HepG2 (cell line): ENCODE measurements around the gene TOM1L2. TPM values are rescaled to one million over a fixed set of nuclear protein-coding genes. Genes with fewer than 3 reads are reported as not detected.

Source experiments
- CBX1 ChIP-seq: IDR thresholded peaks from one replicate; pipeline ENCODE4 v1.6.1; 2016; ENCODE audit warnings: antibody characterized with exemption, low read depth
- EP300 ChIP-seq, 3 experiments: sonication (generic) in 1 of 3; formaldehyde crosslinking in 1 of 3; IDR thresholded peaks; 2 replicates each; pipeline versions ENCODE4 v1.5.1 to v1.6.1; 2011 to 2020; ENCODE audit warnings: low read depth in 2 of 3, low read length in 2 of 3, borderline replicate concordance in 1 of 3, improper control_type of control experiment in 1 of 3, mild to moderate bottlenecking in 1 of 3, missing genetic modification reagents in 1 of 3, moderate library complexity in 1 of 3
- FOXJ3 ChIP-seq: sonication (generic); formaldehyde crosslinking; IDR thresholded peaks from 2 replicates; pipeline ENCODE4 v1.4.0; 2020; ENCODE audit warnings: missing genetic modification reagents, mild to moderate bottlenecking, borderline replicate concordance
- FOXO1 ChIP-seq: sonication (generic); formaldehyde crosslinking; IDR thresholded peaks from 2 replicates; pipeline ENCODE4 v1.4.0; 2020; ENCODE audit warnings: missing genetic modification reagents
- GABPB1 ChIP-seq: IDR thresholded peaks from 2 replicates; pipeline ENCODE4 v1.6.1; 2016; ENCODE audit warnings: mild to moderate bottlenecking, missing genetic modification reagents, moderate library complexity, missing compliant biosample characterization
- HHEX ChIP-seq: IDR thresholded peaks from 2 replicates; pipeline ENCODE4 v1.6.1; 2016; ENCODE audit warnings: control low read depth
- HNF4G ChIP-seq, 2 experiments: sonication (generic) in 1 of 2; formaldehyde crosslinking in 1 of 2; IDR thresholded peaks; 2 replicates each; pipeline versions ENCODE4 v1.4.0 to v1.6.1; 2011 to 2020; ENCODE audit warnings: borderline replicate concordance in 2 of 2, low read depth in 2 of 2, mild to moderate bottlenecking in 2 of 2, low read length in 1 of 2, missing genetic modification reagents in 1 of 2, moderate library complexity in 1 of 2
- KDM4B ChIP-seq: sonication (generic); formaldehyde crosslinking; IDR thresholded peaks from 2 replicates; pipeline ENCODE4 v1.4.0; 2020; ENCODE audit warnings: missing genetic modification reagents
- NFE2 ChIP-seq: sonication (generic); formaldehyde crosslinking; IDR thresholded peaks from 2 replicates; pipeline ENCODE4 v1.4.0; 2020; ENCODE audit warnings: missing genetic modification reagents
- PLRG1 ChIP-seq: fragments of 450-650 bp; conservative IDR thresholded peaks from 2 replicates; pipeline ENCODE4 v1.6.1; 2016
- RELA ChIP-seq: sonication (generic); formaldehyde crosslinking; IDR thresholded peaks from 2 replicates; pipeline ENCODE4 v1.4.0; 2020; ENCODE audit warnings: missing genetic modification reagents
- SMAD1 ChIP-seq: sonication (generic); formaldehyde crosslinking; IDR thresholded peaks from 2 replicates; pipeline ENCODE4 v1.4.0; 2020; ENCODE audit warnings: missing genetic modification reagents, low read depth, mild to moderate bottlenecking, borderline replicate concordance
- SMARCC2 ChIP-seq: fragments of 450-650 bp; IDR thresholded peaks from 2 replicates; pipeline ENCODE4 v1.6.1; 2017; ENCODE audit warnings: antibody characterized with exemption, mild to moderate bottlenecking
- ZNF138 ChIP-seq: sonication (generic); formaldehyde crosslinking; IDR thresholded peaks from 2 replicates; pipeline ENCODE4 v1.5.0; 2020; ENCODE audit warnings: mild to moderate bottlenecking, low read depth, missing genetic modification reagents
- ZNF180 ChIP-seq: sonication (generic); formaldehyde crosslinking; IDR thresholded peaks from 2 replicates; pipeline ENCODE4 v1.4.0; 2020; ENCODE audit warnings: low read depth, missing genetic modification reagents, borderline replicate concordance
- ZNF329 ChIP-seq: sonication (generic); formaldehyde crosslinking; IDR thresholded peaks from 2 replicates; pipeline ENCODE4 v1.9.0; 2021; ENCODE audit warnings: low read depth, mild to moderate bottlenecking, missing genetic modification reagents
- ZNF343 ChIP-seq: sonication (generic); formaldehyde crosslinking; IDR thresholded peaks from 2 replicates; pipeline ENCODE4 v1.4.0; 2020; ENCODE audit warnings: mild to moderate bottlenecking, missing genetic modification reagents
- ZNF629 ChIP-seq: sonication (generic); formaldehyde crosslinking; conservative IDR thresholded peaks from 2 replicates; pipeline ENCODE4 v1.5.0; 2020; ENCODE audit warnings: missing genetic modification reagents
- ZSCAN29 ChIP-seq: sonication (generic); formaldehyde crosslinking; conservative IDR thresholded peaks from 2 replicates; pipeline ENCODE4 v1.4.0; 2020; ENCODE audit warnings: mild to moderate bottlenecking, missing genetic modification reagents
- polyA plus RNA-seq, 8 experiments: library from polyadenylated mRNA; depleted of rRNA in 3 of 8; stranded (reverse) in 7 of 8; unstranded in 1 of 8; fragments of >200 nt; fragmentation: Illumina TruSeq in 4 of 8; extraction: Trizol in 4 of 8; gene quantifications; 2 replicates each; pipeline versions ENCODE4 v1.2.1 to v1.2.3, GENCODE V29; 2011 to 2016; ENCODE audit warnings: low read depth in 4 of 8, missing spikeins in 1 of 8, mixed read lengths in 1 of 8; ENCODE audit not compliant: insufficient read depth in 1 of 8
- total RNA-seq, 5 experiments: library from RNA; depleted of rRNA; stranded (reverse); fragments of >200 nt; fragmentation: Illumina TruSeq; extraction: Trizol; gene quantifications; 2 replicates each; pipeline ENCODE4 v1.2.3, GENCODE V29; 2016; ENCODE audit warnings: low read depth in 1 of 5
- TF ChIP-seq, protein P1 (sequence below): sonication (generic); formaldehyde crosslinking; IDR thresholded peaks from 2 replicates; pipeline ENCODE4 v1.4.0; 2020; ENCODE audit warnings: missing genetic modification reagents
- TF ChIP-seq, protein P2 (sequence below): IDR thresholded peaks from 2 replicates; pipeline ENCODE4 v1.6.1; 2018; ENCODE audit warnings: missing genetic modification reagents
- TF ChIP-seq, protein P3 (sequence below): sonication (generic); formaldehyde crosslinking; IDR thresholded peaks from 2 replicates; pipeline ENCODE4 v1.4.0; 2020; ENCODE audit warnings: missing genetic modification reagents
- TF ChIP-seq, protein P4 (sequence below): fragments of 450-650 bp; IDR thresholded peaks from 2 replicates; pipeline ENCODE4 v1.6.1; 2016

TOM1L2 gene
- total and polyA plus RNA-seq, 2 of the 13 experiments (the other 11 are each of a cell fraction or from before 2014, with no cell fraction given): 4.7 to 7.4 TPM

DNA sequence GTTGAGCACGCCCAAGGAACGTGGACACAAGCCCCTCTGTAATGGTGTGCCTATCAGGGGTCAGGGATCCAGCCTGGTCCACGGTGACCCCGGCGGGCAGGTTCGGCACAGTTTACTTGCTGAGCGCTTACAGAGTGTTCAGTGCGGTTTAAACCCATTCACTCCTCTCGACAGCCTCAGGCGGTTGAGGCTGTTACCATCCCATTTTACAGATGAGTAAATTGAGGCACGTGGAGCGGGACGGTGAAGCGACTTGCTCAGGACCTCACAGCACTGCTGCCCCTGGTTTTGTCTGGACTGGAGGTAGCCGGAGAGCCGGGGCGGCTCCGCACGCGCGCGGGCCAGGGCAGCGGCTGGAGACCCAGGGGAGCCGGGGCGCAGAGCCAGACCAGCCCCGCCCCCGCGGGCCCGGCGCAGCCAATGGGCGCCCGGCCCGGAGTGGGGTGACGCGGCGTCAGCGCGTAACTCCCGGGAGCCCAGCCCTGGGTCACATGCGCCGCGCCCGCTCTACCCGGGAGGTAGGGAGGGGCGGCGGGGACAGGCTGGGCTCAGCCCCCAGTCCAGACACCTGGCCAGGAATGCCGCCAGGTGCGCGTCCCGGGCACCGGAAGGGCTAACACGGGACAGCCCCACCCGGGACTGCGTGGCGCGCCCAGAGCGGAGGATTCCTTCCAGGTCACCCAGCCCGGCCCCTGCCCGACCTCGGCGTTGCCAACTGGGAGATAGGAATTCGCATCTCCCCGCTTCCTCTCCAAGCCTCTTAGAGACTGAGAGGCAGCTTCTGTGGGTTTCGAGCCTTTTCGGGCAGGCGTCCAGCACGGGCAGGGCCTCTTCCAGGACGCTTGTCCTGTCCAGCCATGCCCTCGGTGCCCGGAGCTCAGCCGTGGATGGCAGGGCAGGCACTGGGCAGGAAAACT, 132.2 kb downstream of the TOM1L2 start (continued):
- TF ChIP-seq, protein P1, sequence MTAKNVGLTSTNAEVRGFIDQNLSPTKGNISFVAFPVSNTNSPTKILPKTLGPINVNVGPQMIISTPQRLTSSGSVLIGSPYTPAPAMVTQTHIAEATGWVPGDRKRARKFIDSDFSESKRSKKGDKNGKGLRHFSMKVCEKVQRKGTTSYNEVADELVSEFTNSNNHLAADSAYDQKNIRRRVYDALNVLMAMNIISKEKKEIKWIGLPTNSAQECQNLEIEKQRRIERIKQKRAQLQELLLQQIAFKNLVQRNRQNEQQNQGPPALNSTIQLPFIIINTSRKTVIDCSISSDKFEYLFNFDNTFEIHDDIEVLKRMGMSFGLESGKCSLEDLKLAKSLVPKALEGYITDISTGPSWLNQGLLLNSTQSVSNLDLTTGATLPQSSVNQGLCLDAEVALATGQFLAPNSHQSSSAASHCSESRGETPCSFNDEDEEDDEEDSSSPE (CRISPR knock-in tag): peak; percentile 39
- peak in 1 of 2 experiments; percentile 37; a peak in 2 of 4 replicates for TF ChIP-seq EP300 (IDR thresholded peaks at IDR 0.05; ENCODE audit: low read depth in 2 of 2, low read length in 2 of 2)
- 0 out of 2 replicates have a peak, but pooled peaks have one; percentile 50 for TF ChIP-seq EP300 (CRISPR knock-in tag; IDR thresholded peaks at IDR 0.05; ENCODE audit: borderline replicate concordance)
- TF ChIP-seq GABPB1 (CRISPR knock-in tag): peak; percentile 92
- 0 out of 2 replicates have a peak, but pooled peaks have one; percentile 0 for TF ChIP-seq ZNF329
- TF ChIP-seq ZNF343: peak; percentile 86
- TF ChIP-seq, protein P2, sequence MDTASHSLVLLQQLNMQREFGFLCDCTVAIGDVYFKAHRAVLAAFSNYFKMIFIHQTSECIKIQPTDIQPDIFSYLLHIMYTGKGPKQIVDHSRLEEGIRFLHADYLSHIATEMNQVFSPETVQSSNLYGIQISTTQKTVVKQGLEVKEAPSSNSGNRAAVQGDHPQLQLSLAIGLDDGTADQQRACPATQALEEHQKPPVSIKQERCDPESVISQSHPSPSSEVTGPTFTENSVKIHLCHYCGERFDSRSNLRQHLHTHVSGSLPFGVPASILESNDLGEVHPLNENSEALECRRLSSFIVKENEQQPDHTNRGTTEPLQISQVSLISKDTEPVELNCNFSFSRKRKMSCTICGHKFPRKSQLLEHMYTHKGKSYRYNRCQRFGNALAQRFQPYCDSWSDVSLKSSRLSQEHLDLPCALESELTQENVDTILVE: peak; percentile 66
- no peak for TF ChIP-seq ZNF180 (CRISPR knock-in tag)
- TF ChIP-seq, protein P3, sequence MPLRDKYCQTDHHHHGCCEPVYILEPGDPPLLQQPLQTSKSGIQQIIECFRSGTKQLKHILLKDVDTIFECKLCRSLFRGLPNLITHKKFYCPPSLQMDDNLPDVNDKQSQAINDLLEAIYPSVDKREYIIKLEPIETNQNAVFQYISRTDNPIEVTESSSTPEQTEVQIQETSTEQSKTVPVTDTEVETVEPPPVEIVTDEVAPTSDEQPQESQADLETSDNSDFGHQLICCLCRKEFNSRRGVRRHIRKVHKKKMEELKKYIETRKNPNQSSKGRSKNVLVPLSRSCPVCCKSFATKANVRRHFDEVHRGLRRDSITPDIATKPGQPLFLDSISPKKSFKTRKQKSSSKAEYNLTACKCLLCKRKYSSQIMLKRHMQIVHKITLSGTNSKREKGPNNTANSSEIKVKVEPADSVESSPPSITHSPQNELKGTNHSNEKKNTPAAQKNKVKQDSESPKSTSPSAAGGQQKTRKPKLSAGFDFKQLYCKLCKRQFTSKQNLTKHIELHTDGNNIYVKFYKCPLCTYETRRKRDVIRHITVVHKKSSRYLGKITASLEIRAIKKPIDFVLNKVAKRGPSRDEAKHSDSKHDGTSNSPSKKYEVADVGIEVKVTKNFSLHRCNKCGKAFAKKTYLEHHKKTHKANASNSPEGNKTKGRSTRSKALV (CRISPR knock-in tag): 0 out of 2 replicates have a peak, but pooled peaks have one; percentile 50
- TF ChIP-seq RELA (CRISPR knock-in tag): 0 out of 2 replicates have a peak, but pooled peaks have one; percentile 37
- TF ChIP-seq KDM4B (CRISPR knock-in tag): 0 out of 2 replicates have a peak, but pooled peaks have one; percentile 18
- peak; percentile 68; the same call in 1 of the 2 replicates for TF ChIP-seq FOXJ3
- no peak for TF ChIP-seq SMARCC2
- 0 out of 2 replicates have a peak, but pooled peaks have one; percentile 18 for TF ChIP-seq ZNF138
- TF ChIP-seq NFE2 (CRISPR knock-in tag): no peak
- no peak for TF ChIP-seq HHEX
- no peak; the same call in 1 of the 2 replicates for TF ChIP-seq HNF4G (IDR thresholded peaks at IDR 0.05; ENCODE audit: borderline replicate concordance, low read depth, low read length)
- no peak; the same call in 1 of the 2 replicates for TF ChIP-seq HNF4G (CRISPR knock-in tag; IDR thresholded peaks at IDR 0.05; ENCODE audit: borderline replicate concordance, low read depth)
- TF ChIP-seq FOXO1: peak; percentile 47
- peak; percentile 27; the same call in 1 of the 2 replicates for TF ChIP-seq ZSCAN29 (CRISPR knock-in tag)
- TF ChIP-seq SMAD1 (CRISPR knock-in tag): no peak
- TF ChIP-seq PLRG1: no peak
- peak; percentile 100 for TF ChIP-seq ZNF629 (CRISPR knock-in tag)
- TF ChIP-seq, protein P4, sequence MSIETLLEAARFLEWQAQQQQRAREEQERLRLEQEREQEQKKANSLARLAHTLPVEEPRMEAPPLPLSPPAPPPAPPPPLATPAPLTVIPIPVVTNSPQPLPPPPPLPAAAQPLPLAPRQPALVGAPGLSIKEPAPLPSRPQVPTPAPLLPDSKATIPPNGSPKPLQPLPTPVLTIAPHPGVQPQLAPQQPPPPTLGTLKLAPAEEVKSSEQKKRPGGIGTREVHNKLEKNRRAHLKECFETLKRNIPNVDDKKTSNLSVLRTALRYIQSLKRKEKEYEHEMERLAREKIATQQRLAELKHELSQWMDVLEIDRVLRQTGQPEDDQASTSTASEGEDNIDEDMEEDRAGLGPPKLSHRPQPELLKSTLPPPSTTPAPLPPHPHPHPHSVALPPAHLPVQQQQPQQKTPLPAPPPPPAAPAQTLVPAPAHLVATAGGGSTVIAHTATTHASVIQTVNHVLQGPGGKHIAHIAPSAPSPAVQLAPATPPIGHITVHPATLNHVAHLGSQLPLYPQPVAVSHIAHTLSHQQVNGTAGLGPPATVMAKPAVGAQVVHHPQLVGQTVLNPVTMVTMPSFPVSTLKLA: no peak
- no peak for TF ChIP-seq CBX1
